ENCODE results near the gene TPX2. TPM values are rescaled to one million over a fixed set of nuclear protein-coding genes. Genes with fewer than 3 reads are reported as not detected.

TPX2 gene
- total RNA-seq, 1 donor from 2014 or later: 39.3 TPM

GRCh38 chr20:31831211-31831610 lies 92.1 kb downstream of the TPX2 start:
- no peak for DNase-seq (ENCODE audit: low read depth, low spot score)

GRCh38 chr20:31831771-31832306 lies 92.7 kb downstream of the TPX2 start:
- DNase-seq (ENCODE audit: low read depth, low spot score): no peak

- no peak for DNase-seq (ENCODE audit: low read depth, low spot score)
These were observed 94.2 kb downstream of the TPX2 start for GRCh38 chr20:31833130-31833930.

- DNase-seq (ENCODE audit: low read depth, low spot score): no peak
These were observed 94.9 kb downstream of the TPX2 start for GRCh38 chr20:31833931-31834521.

- no peak for DNase-seq (ENCODE audit: low read depth, low spot score)
These were observed 96.5 kb downstream of the TPX2 start for GRCh38 chr20:31835554-31835953.

GRCh38 chr20:31835977-31836852 lies 97.1 kb downstream of the TPX2 start:
- peak; percentile 50 for DNase-seq (ENCODE audit: low read depth, low spot score)

- no peak for DNase-seq (ENCODE audit: low read depth, low spot score)
These were observed 97.9 kb downstream of the TPX2 start for GRCh38 chr20:31836853-31837608.

- no peak for DNase-seq (ENCODE audit: low read depth, low spot score)
These were observed 98.9 kb downstream of the TPX2 start for GRCh38 chr20:31837896-31838397.

- no peak for DNase-seq (ENCODE audit: low read depth, low spot score)
These were observed 99.7 kb downstream of the TPX2 start for GRCh38 chr20:31838646-31839292.

- DNase-seq (ENCODE audit: low read depth, low spot score): no peak
These were observed 100.8 kb downstream of the TPX2 start for GRCh38 chr20:31839782-31840487.

- no peak for DNase-seq (ENCODE audit: low read depth, low spot score)
These were observed 102.1 kb downstream of the TPX2 start for GRCh38 chr20:31840906-31841816.

GRCh38 chr20:31841928-31842327 lies 102.8 kb downstream of the TPX2 start:
- no peak for DNase-seq (ENCODE audit: low read depth, low spot score)

- DNase-seq (ENCODE audit: low read depth, low spot score): no peak
These were observed 103.5 kb downstream of the TPX2 start for GRCh38 chr20:31842471-31843157.

GRCh38 chr20:31843288-31843687 lies 104.2 kb downstream of the TPX2 start:
- no peak for DNase-seq (ENCODE audit: low read depth, low spot score)

- no peak for DNase-seq (ENCODE audit: low read depth, low spot score)
These were observed 104.8 kb downstream of the TPX2 start for GRCh38 chr20:31843881-31844280.

- DNase-seq (ENCODE audit: low read depth, low spot score): no peak
These were observed 105.7 kb downstream of the TPX2 start for GRCh38 chr20:31844737-31845299.

- no peak for DNase-seq (ENCODE audit: low read depth, low spot score)
These were observed 106.3 kb downstream of the TPX2 start, which contains the start of gene FOXS1 for GRCh38 chr20:31845300-31845863. Gene FOXS1 (minus strand): TSS chr20:31845604. CDS start chr20:31845542, 62 bp downstream.

Measured in pulmonary artery endothelial cell (primary cell).